Calu3 (cell line): ENCODE data around the gene GPD2. TPM values are rescaled to one million over a fixed set of nuclear protein-coding genes. Genes with fewer than 3 reads are reported as not detected.
"Not testable (repeated sequence)": the region's sequence is repeated elsewhere in the genome, so short reads cannot be mapped to it uniquely, and the experiment has no call there.

Source experiments
- BruUV-seq: library from RNA; stranded (reverse); fragments of 400-500 nt; replicated peaks from 2 replicates; lab custom pipeline; 2021; lab: Mats Ljungman, UMichigan
- CTCF ChIA-PET: fragments of 300-600 bp; sonication (Branson Sonifier 250); formaldehyde crosslinking; loops from one replicate; lab custom pipeline; 2022; ENCODE audit warnings: antibody characterized with exemption; lab: Charles Lee
- DNase-seq: peaks from one replicate; pipeline ENCODE4 v3.0.0; 2022
- H3K27ac Mint-ChIP-seq: one replicate; pipeline ENCODE4 v1.8.0; 2022; ENCODE audit warnings: mixed read lengths; ENCODE audit not compliant: unreplicated experiment
- H3K27me3 Mint-ChIP-seq: one replicate; pipeline ENCODE4 v1.8.0; 2022; ENCODE audit warnings: mixed read lengths; ENCODE audit not compliant: unreplicated experiment
- H3K36me3 Mint-ChIP-seq: one replicate; pipeline ENCODE4 v1.8.0; 2022; ENCODE audit warnings: mild to moderate bottlenecking, moderate library complexity, mixed read lengths; ENCODE audit not compliant: insufficient read depth, unreplicated experiment
- H3K4me1 Mint-ChIP-seq: one replicate; pipeline ENCODE4 v1.8.0; 2022; ENCODE audit warnings: mild to moderate bottlenecking, low read depth, mixed read lengths; ENCODE audit not compliant: unreplicated experiment
- H3K4me3 Mint-ChIP-seq: one replicate; pipeline ENCODE4 v1.8.0; 2022; ENCODE audit warnings: mild to moderate bottlenecking, low read depth, moderate library complexity, mixed read lengths; ENCODE audit not compliant: unreplicated experiment
- H3K9me3 Mint-ChIP-seq: one replicate; pipeline ENCODE4 v1.8.0; 2022; ENCODE audit warnings: low read depth, mixed read lengths; ENCODE audit not compliant: unreplicated experiment
- CTCF ChIP-seq: fragments of 200-600 bp; IDR thresholded peaks from one replicate; pipeline ENCODE4 v1.8.0; 2022; ENCODE audit warnings: antibody characterized with exemption; ENCODE audit not compliant: unreplicated experiment
- intact Hi-C: fragments of 100-400 bp; cut with micrococcal nuclease; formaldehyde crosslinking; loops from one replicate; pipeline ENCODE4 v1.10.0; 2022; ENCODE audit not compliant: unreplicated experiment
- total RNA-seq: library from RNA; stranded (reverse); gene quantifications from 2 replicates; pipeline ENCODE4 v1.2.3, GENCODE V29; 2022

GPD2 gene
- total RNA-seq, 1 experiment from 2014 or later = 55.4 TPM

DNA sequence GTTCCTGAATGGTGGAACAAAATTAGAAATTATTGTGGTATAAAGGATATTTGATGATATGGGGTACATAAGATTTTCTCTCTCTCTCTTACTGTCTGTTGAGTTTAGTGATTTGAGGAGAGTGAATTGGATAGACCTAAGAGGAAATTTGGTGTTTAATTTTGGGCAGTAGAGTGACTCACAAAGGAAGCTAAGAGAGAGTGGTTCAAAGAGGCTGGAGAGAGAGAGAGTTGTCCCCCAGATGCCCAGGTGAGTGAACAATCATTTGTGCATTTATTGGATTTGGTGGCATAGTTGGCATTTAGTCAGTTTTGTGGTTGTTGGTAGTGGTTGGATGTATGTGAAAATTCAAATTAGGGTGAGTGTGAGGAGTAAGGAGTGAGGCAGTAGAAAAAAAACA, 56.8 kb downstream of the GPD2 start:
- CTCF ChIA-PET = no interaction called here
- Mint-ChIP-seq H3K27me3 (no peaks in the 10 kb centered on the region), H3K27ac (no peak overlapping the region), H3K36me3 (no peaks in the 10 kb centered on the region), H3K4me3 (no peak overlapping the region), H3K9me3 (no peaks in the 10 kb centered on the region), H3K4me1 (peaks cover 14% of the 10 kb centered on the region)
- DNase-seq = no peak
- no peak for TF ChIP-seq CTCF
- intact Hi-C loops = loop anchor here (5.0 kb wide), 1 partner anchor 56 kb away; the partner anchor contains the start of gene GPD2
- no TSS peak for BruUV-seq

DNA sequence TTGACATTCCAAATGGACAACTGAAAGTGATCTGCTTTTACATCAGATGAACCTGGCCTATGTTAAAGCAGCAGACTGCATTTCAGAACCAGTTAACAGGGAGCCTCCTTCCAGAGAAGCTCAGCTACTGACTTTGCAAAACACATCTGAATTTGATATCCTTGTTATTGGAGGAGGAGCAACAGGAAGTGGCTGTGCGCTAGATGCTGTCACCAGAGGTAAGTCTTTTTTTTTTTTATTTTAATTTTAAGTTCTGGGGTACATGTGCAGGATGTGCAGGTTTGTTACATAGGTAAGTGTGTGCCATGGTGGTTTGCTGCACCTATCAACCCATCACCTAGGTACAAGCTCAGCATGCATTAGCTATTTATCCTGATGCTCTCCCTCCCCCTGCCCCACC, 59.8 kb downstream of the GPD2 start:
- H3K9me3 Mint-ChIP-seq, H3K36me3 Mint-ChIP-seq, H3K27ac Mint-ChIP-seq, H3K4me3 Mint-ChIP-seq, BruUV-seq, H3K27me3 Mint-ChIP-seq, DNase-seq, intact Hi-C loops: not testable (repeated sequence)
- H3K4me1 Mint-ChIP-seq = peaks cover 14% of the 10 kb centered on the region
- CTCF ChIA-PET = interaction anchor here (0.6 to 0.7 kb wide), 3 partner anchors 8 to 1069 kb away, joined by 3 to 4 read pairs (median 3); no protein-coding TSS in a partner anchor

DNA sequence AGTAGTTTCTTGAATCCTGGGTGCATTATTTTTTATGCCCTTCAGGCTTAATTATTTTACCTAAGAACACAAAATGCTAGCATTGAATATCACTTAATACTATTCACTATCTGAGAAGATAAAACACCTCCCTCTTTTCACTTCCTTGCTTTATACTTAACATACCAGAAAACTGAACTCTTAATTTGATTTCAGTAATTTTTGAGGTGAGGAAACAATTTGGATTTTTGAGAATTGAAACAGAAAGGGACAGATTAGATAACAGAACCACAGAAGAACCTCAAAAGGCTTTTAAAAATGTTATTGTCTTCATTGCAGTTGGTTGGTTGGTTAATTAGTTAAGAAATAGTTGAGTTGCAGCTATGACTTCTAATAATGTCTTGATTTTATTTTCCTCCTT, 69.5 kb downstream of the GPD2 start:
- Mint-ChIP-seq H3K27ac (no peak overlapping the region), H3K36me3 (no peaks in the 10 kb centered on the region), H3K4me3 (no peak overlapping the region), H3K9me3 (no peaks in the 10 kb centered on the region), H3K27me3 (no peaks in the 10 kb centered on the region), H3K4me1 (no peaks in the 10 kb centered on the region)
- CTCF ChIA-PET = no interaction called here
- DNase-seq = no peak
- intact Hi-C loops = no loop called here
- no peak for TF ChIP-seq CTCF
- BruUV-seq = no TSS peak

GRCh38 chr2:156511122-156511521, 74.9 kb downstream of the GPD2 start:
- TF ChIP-seq CTCF = no peak
- no peaks in the 10 kb centered on the region for H3K27me3 Mint-ChIP-seq
- no peaks in the 10 kb centered on the region for H3K9me3 Mint-ChIP-seq
- intact Hi-C loops = no loop called here
- BruUV-seq = no TSS peak
- no peak overlapping the region for H3K27ac Mint-ChIP-seq
- H3K4me1 Mint-ChIP-seq = no peaks in the 10 kb centered on the region
- peaks cover 4% of the 10 kb centered on the region for H3K36me3 Mint-ChIP-seq
- no peak for DNase-seq
- CTCF ChIA-PET = no interaction called here
- H3K4me3 Mint-ChIP-seq = no peak overlapping the region

GRCh38 chr2:156511803-156512202, 75.6 kb downstream of the GPD2 start:
- Mint-ChIP-seq H3K36me3 (peaks cover 4% of the 10 kb centered on the region), H3K4me1 (no peaks in the 10 kb centered on the region), H3K27ac (no peak overlapping the region), H3K27me3 (no peaks in the 10 kb centered on the region), H3K9me3 (no peaks in the 10 kb centered on the region), H3K4me3 (no peak overlapping the region)
- TF ChIP-seq CTCF = no peak
- intact Hi-C loops = no loop called here
- CTCF ChIA-PET = no interaction called here
- DNase-seq = no peak
- BruUV-seq = no TSS peak
